Tibial nerve (tissue), 4 donors: ENCODE results near the gene RSPH1. TPM values are rescaled to one million over a fixed set of nuclear protein-coding genes. Genes with fewer than 3 reads are reported as not detected.
"Not testable (repeated sequence)": the region's sequence is repeated elsewhere in the genome, so short reads cannot be mapped to it uniquely, and the experiment has no call there.

Source experiments
- DNase-seq, 2 donors: peaks; one replicate each; pipeline ENCODE4 v3.0.0-alpha.2; 2019; ENCODE audit warnings: low spot score in 2 of 2
- H3K27ac ChIP-seq, 4 donors: fragments of 200-600 bp; sonication (generic) in 3 of 4; one replicate each; pipeline ENCODE4 v1.5.1; 2017 to 2019; ENCODE audit warnings: mild to moderate bottlenecking in 1 of 4
- H3K27me3 ChIP-seq, 2 donors: fragments of 200-600 bp; sonication (generic) in 1 of 2; one replicate each; pipeline versions ENCODE4 v1.5.1 to v1.6.0; 2017 to 2019
- H3K36me3 ChIP-seq, 3 donors: fragments of 200-600 bp; sonication (generic); one replicate each; pipeline ENCODE4 v1.5.1; 2018 to 2019
- H3K4me1 ChIP-seq, 4 donors: fragments of 200-600 bp; sonication (generic) in 3 of 4; one replicate each; pipeline ENCODE4 v1.5.1; 2017 to 2019
- H3K4me3 ChIP-seq, 4 donors: fragments of 200-600 bp; sonication (generic) in 3 of 4; one replicate each; pipeline ENCODE4 v1.5.1; 2017 to 2019; ENCODE audit warnings: mild to moderate bottlenecking in 1 of 4, moderate library complexity in 1 of 4
- H3K9me3 ChIP-seq, 4 donors: fragments of 200-600 bp; sonication (generic) in 3 of 4; one replicate each; pipeline ENCODE4 v1.5.1; 2017 to 2019
- CTCF ChIP-seq, 5 experiments: fragments of 200-600 bp in 3 of 5; fragments of 450-650 bp in 2 of 5; sonication (generic) in 3 of 5; IDR thresholded peaks; one replicate each; pipeline ENCODE4 v1.5.1; 2016 to 2019; ENCODE audit warnings: antibody characterized with exemption in 5 of 5, mild to moderate bottlenecking in 3 of 5, moderate library complexity in 2 of 5
- EP300 ChIP-seq, 2 donors: sonication (generic); formaldehyde crosslinking; IDR thresholded peaks; one replicate each; pipeline ENCODE4 v1.6.1; 2017; ENCODE audit warnings: antibody characterized with exemption in 2 of 2, mild to moderate bottlenecking in 1 of 2
- POLR2A ChIP-seq, 2 donors: fragments of 450-650 bp; IDR thresholded peaks; one replicate each; pipeline ENCODE4 v1.6.1; 2017; ENCODE audit warnings: antibody characterized with exemption in 2 of 2, mild to moderate bottlenecking in 2 of 2, moderate library complexity in 2 of 2
- WGBS, 2 donors: methylation state at CpG; one replicate each; pipeline ENCODE4 v1.1.5; 2018; 5-methylcytosine and 5-hydroxymethylcytosine counted together
- total RNA-seq, 4 donors: library from RNA; depleted of rRNA; stranded (reverse); fragments of >200 nt; gene quantifications; one replicate each; pipeline ENCODE4 v1.1.0, GENCODE V29; 2016

Gene RSPH1
- total RNA-seq, 4 donors from 2014 or later: 0.21 to 1.7 TPM; not detected in 2

- Histone ChIP-seq H3K27ac (no peak overlapping the region), H3K27me3 (no peaks in the 10 kb centered on the region), H3K9me3 (no peaks in the 10 kb centered on the region), H3K4me3 (no peak overlapping the region), H3K36me3 (no peaks in the 10 kb centered on the region), H3K4me1 (no peaks in the 10 kb centered on the region)
- DNase-seq: no peak
- TF ChIP-seq CTCF (IDR thresholded peaks at IDR 0.05) (no peak), POLR2A (IDR thresholded peaks at IDR 0.05) (no peak), EP300 (IDR thresholded peaks at IDR 0.05) (no peak)
- WGBS, 2 donors: 77 to 85% methylated on average over 7 of the region's 7 CpGs
Observed at GRCh38 chr21:42472521-42472920, 23.5 kb downstream of the RSPH1 start.

DNA sequence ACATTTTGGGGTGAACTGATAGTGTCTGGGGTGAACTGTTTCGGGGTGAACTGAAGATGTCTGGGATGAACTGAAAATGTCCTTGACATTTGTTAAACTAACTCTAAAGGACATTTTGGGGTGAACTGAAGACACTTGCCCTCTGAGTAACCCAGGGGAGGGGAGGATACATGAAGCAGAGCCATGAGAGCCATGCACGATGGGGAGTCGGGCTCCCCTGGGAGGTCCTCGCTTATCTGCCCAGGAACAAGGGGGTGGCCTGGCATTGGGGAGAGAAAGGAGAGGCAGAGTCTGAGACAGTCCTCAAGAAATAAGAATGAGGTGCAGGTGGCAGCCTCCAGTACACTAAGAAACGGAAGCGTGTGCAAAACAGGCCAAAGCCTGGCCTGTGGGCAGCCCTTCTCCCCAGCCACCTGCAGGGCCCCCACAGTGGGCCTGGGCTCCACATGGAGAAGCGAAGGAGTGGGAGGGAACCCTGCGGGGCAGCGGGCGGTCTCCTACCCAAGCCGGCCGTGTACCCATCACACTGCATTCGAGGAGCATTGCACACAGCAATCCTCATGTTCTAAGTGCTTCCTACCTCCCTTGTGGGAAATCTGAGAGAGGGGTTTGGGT is 24.2 kb downstream of the RSPH1 start:
- WGBS, 2 donors: 85 to 88% methylated on average over 12 to 13 of the region's 13 CpGs
- H3K36me3 ChIP-seq: no peaks in the 10 kb centered on the region
- no peaks in the 10 kb centered on the region for H3K9me3 ChIP-seq
- H3K27me3 ChIP-seq: no peaks in the 10 kb centered on the region
- no peak for DNase-seq
- no peak overlapping the region for H3K27ac ChIP-seq
- H3K4me1 ChIP-seq: no peaks in the 10 kb centered on the region
- TF ChIP-seq POLR2A (IDR thresholded peaks at IDR 0.05) (no peak), CTCF (IDR thresholded peaks at IDR 0.05) (no peak), EP300 (IDR thresholded peaks at IDR 0.05) (no peak)
- no peak overlapping the region for H3K4me3 ChIP-seq

GRCh38 chr21:42471206-42471605 is 24.8 kb downstream of the RSPH1 start:
- TF ChIP-seq EP300 (IDR thresholded peaks at IDR 0.05) (no peak), POLR2A (IDR thresholded peaks at IDR 0.05) (no peak), CTCF (IDR thresholded peaks at IDR 0.05) (no peak)
- no peak for DNase-seq
- H3K36me3 ChIP-seq: no peaks in the 10 kb centered on the region
- H3K27me3 ChIP-seq: no peaks in the 10 kb centered on the region
- no peak overlapping the region for H3K4me3 ChIP-seq
- H3K4me1 ChIP-seq: no peaks in the 10 kb centered on the region
- no peak overlapping the region for H3K27ac ChIP-seq
- H3K9me3 ChIP-seq: no peaks in the 10 kb centered on the region
- WGBS, 2 donors: 85 to 88% methylated on average over 9 of the region's 9 CpGs

DNA sequence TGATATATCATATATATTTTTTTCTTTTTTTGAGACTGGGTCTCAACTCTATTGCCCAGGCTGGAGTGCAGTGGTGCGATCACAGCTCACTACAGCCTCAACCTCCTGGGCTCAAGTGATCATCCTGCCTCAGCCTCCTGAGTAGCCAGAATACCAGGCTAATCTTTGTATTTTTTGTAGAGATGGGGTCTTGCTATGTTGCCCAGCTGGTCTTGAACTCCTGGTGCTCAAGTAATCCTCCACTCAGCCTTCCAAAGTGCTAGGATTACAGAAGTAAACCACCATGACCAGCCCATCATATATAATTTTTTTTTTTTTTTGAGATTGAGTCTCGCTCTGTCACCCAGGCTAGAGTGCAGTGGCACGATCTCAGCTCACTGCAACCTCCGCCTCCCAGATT is 26.3 kb downstream of the RSPH1 start:
- H3K9me3 ChIP-seq, H3K27me3 ChIP-seq, DNase-seq, H3K4me3 ChIP-seq, H3K4me1 ChIP-seq, H3K36me3 ChIP-seq: not testable (repeated sequence)
- 94 to 97% methylated on average over 4 of the region's 4 CpGs for WGBS, 2 donors
- peak overlapping the region in 1 of 4 donors; percentile 10 for H3K27ac ChIP-seq

DNA sequence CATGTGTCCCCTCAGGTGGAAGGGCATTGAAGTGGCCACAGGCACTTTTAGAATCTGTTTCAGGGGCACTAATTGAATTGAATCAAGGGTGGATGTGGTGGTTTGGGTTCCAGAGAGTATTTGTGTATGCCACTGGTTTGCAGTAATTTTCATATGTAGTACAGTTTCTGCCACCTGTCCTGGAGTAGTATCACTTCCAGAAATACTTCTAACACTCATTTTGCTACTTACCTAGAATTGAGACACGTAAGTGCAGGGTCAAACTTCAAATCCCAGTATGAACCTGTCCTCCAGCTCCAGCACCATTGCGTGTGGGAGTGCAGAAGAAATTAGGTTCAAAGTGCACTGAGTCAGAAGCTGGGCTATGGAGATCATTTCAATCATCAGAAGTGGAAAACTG is 26.8 kb downstream of the RSPH1 start:
- no peaks in the 10 kb centered on the region for H3K9me3 ChIP-seq
- no peak for TF ChIP-seq POLR2A (IDR thresholded peaks at IDR 0.05)
- no peak for TF ChIP-seq EP300 (IDR thresholded peaks at IDR 0.05)
- TF ChIP-seq CTCF (IDR thresholded peaks at IDR 0.05): no peak
- no peak overlapping the region for H3K4me3 ChIP-seq
- H3K36me3 ChIP-seq: no peaks in the 10 kb centered on the region
- peak overlapping the region in 1 of 4 donors; percentile 34 for H3K27ac ChIP-seq
- no peaks in the 10 kb centered on the region for H3K27me3 ChIP-seq
- no peak for DNase-seq
- H3K4me1 ChIP-seq: peaks cover 0 to 7% (median 0%) of the 10 kb centered on the region in 4 donors
- 94 to 95% methylated on average over 2 of the region's 2 CpGs for WGBS, 2 donors
